Skeletal muscle satellite cell (primary cell): ENCODE results near the gene LPAR5.

Source experiments
- H3K27me3 ChIP-seq: 2 replicates; pipeline ENCODE4 v1.7.0; 2013; ENCODE audit warnings: low read length; ENCODE audit not compliant: control insufficient read depth, insufficient read depth
- H3K36me3 ChIP-seq: 2 replicates; pipeline ENCODE4 v1.7.0; 2013; ENCODE audit warnings: mild to moderate bottlenecking, control low read depth, low read length; ENCODE audit not compliant: insufficient read depth
- H3K4me1 ChIP-seq: 2 replicates; pipeline ENCODE4 v1.7.0; 2013; ENCODE audit warnings: low read length; ENCODE audit not compliant: control insufficient read depth, insufficient read depth
- H3K4me2 ChIP-seq: 2 replicates; pipeline ENCODE4 v1.7.0; 2013; ENCODE audit warnings: mild to moderate bottlenecking, low read length
- H3K4me3 ChIP-seq: 2 replicates; pipeline ENCODE4 v1.7.0; 2013; ENCODE audit warnings: low read length
- H3K9ac ChIP-seq: 2 replicates; pipeline ENCODE4 v1.7.0; 2013; ENCODE audit warnings: mild to moderate bottlenecking, low read depth, low read length, moderate library complexity
- H3K9me3 ChIP-seq: replicated peaks from 2 replicates; pipeline ENCODE4 v1.7.0; 2013; ENCODE audit warnings: mild to moderate bottlenecking, control low read depth, low read length

The LPAR5 gene

GRCh38 chr12:6652391-6652790, 16.6 kb upstream of the LPAR5 start:
- H3K36me3 ChIP-seq, result peaks cover 39% of the 10 kb centered on the region

GRCh38 chr12:6650832-6651231, 15.1 kb upstream of the LPAR5 start:
- no peaks in the 10 kb centered on the region for H3K4me1 ChIP-seq
- no peak overlapping the region for H3K9ac ChIP-seq
- no peak overlapping the region for H3K4me3 ChIP-seq
- H3K36me3 ChIP-seq, result peaks cover 32% of the 10 kb centered on the region
- no peaks in the 10 kb centered on the region for H3K9me3 ChIP-seq
- H3K27me3 ChIP-seq, result no peaks in the 10 kb centered on the region
- no peak overlapping the region for H3K4me2 ChIP-seq

More at GRCh38 chr12:6652391-6652790, 16.6 kb upstream of the LPAR5 start:
- Histone ChIP-seq H3K9ac (no peak overlapping the region), H3K4me2 (no peak overlapping the region), H3K4me3 (no peak overlapping the region), H3K27me3 (no peaks in the 10 kb centered on the region), H3K9me3 (no peaks in the 10 kb centered on the region), H3K4me1 (no peaks in the 10 kb centered on the region)

GRCh38 chr12:6647083-6647604, 11.4 kb upstream of the LPAR5 start, which contains the start of gene ACRBP:
ACRBP (minus strand) TSS chr12:6647432; CDS start chr12:6647366, 66 bp downstream.
- H3K27me3 ChIP-seq, result peaks cover 4% of the 10 kb centered on the region
- no peaks in the 10 kb centered on the region for H3K4me1 ChIP-seq
- peaks cover 9% of the 10 kb centered on the region for H3K9me3 ChIP-seq
- peak within 1 kb of the TSS; percentile 78 for H3K4me2 ChIP-seq
- peak within 1 kb of the TSS; percentile 54 for H3K4me3 ChIP-seq
- no peak within 1 kb of the TSS for H3K9ac ChIP-seq
- H3K36me3 ChIP-seq, result peaks cover 15% of the 10 kb centered on the region

GRCh38 chr12:6646276-6647082, 10.7 kb upstream of the LPAR5 start:
- Histone ChIP-seq H3K4me3 (peak overlapping the region; percentile 54), H3K4me1 (no peaks in the 10 kb centered on the region), H3K9ac (no peak overlapping the region)

GRCh38 chr12:6644903-6645302, 9.1 kb upstream of the LPAR5 start:
- peaks cover under 1% of the 10 kb centered on the region for H3K36me3 ChIP-seq
- no peaks in the 10 kb centered on the region for H3K4me1 ChIP-seq
- H3K4me2 ChIP-seq, result no peak overlapping the region
- peaks cover 9% of the 10 kb centered on the region for H3K9me3 ChIP-seq
- peaks cover 22% of the 10 kb centered on the region for H3K27me3 ChIP-seq
- H3K9ac ChIP-seq, result no peak overlapping the region
- no peak overlapping the region for H3K4me3 ChIP-seq

More at GRCh38 chr12:6646276-6647082, 10.7 kb upstream of the LPAR5 start:
- Histone ChIP-seq H3K4me2 (peak overlapping the region; percentile 78), H3K27me3 (peaks cover 10% of the 10 kb centered on the region), H3K36me3 (peaks cover 15% of the 10 kb centered on the region), H3K9me3 (peaks cover 9% of the 10 kb centered on the region)

- peaks cover 9% of the 10 kb centered on the region for H3K9me3 ChIP-seq
- no peaks in the 10 kb centered on the region for H3K36me3 ChIP-seq
- H3K9ac ChIP-seq, result no peak overlapping the region
- H3K4me2 ChIP-seq, result no peak overlapping the region
- H3K4me3 ChIP-seq, result no peak overlapping the region
- H3K27me3 ChIP-seq, result peaks cover 27% of the 10 kb centered on the region
- H3K4me1 ChIP-seq, result no peaks in the 10 kb centered on the region
Measured at GRCh38 chr12:6644257-6644596, 8.5 kb upstream of the LPAR5 start.

GRCh38 chr12:6643569-6644256, 8.0 kb upstream of the LPAR5 start:
- Histone ChIP-seq H3K36me3 (no peaks in the 10 kb centered on the region), H3K9me3 (peaks cover 9% of the 10 kb centered on the region), H3K9ac (no peak overlapping the region), H3K4me2 (no peak overlapping the region), H3K4me3 (no peak overlapping the region), H3K27me3 (peaks cover 27% of the 10 kb centered on the region), H3K4me1 (no peaks in the 10 kb centered on the region)

- Histone ChIP-seq H3K4me2 (no peak overlapping the region), H3K4me1 (peaks cover 2% of the 10 kb centered on the region), H3K27me3 (peaks cover 31% of the 10 kb centered on the region), H3K9me3 (peaks cover 9% of the 10 kb centered on the region), H3K4me3 (no peak overlapping the region), H3K9ac (no peak overlapping the region), H3K36me3 (no peaks in the 10 kb centered on the region)
Measured at GRCh38 chr12:6641131-6641530, 5.4 kb upstream of the LPAR5 start.

GRCh38 chr12:6640497-6640896, 4.7 kb upstream of the LPAR5 start:
- H3K36me3 ChIP-seq, result no peaks in the 10 kb centered on the region
- no peak overlapping the region for H3K4me2 ChIP-seq
- H3K9me3 ChIP-seq, result peaks cover 9% of the 10 kb centered on the region
- no peak overlapping the region for H3K9ac ChIP-seq
- H3K4me3 ChIP-seq, result no peak overlapping the region
- H3K4me1 ChIP-seq, result peaks cover 7% of the 10 kb centered on the region
- H3K27me3 ChIP-seq, result peaks cover 31% of the 10 kb centered on the region

GRCh38 chr12:6639151-6639801, 3.5 kb upstream of the LPAR5 start:
- Histone ChIP-seq H3K36me3 (no peaks in the 10 kb centered on the region), H3K4me1 (peaks cover 7% of the 10 kb centered on the region), H3K4me2 (no peak overlapping the region), H3K4me3 (no peak overlapping the region), H3K27me3 (peaks cover 31% of the 10 kb centered on the region), H3K9ac (no peak overlapping the region), H3K9me3 (peaks cover 3% of the 10 kb centered on the region)

GRCh38 chr12:6638305-6638704, 2.5 kb upstream of the LPAR5 start:
- Histone ChIP-seq H3K9ac (no peak overlapping the region), H3K4me1 (peaks cover 7% of the 10 kb centered on the region)

More at GRCh38 chr12:6638305-6638704, 2.5 kb upstream of the LPAR5 start:
- Histone ChIP-seq H3K9me3 (peaks cover 3% of the 10 kb centered on the region), H3K4me3 (no peak overlapping the region), H3K36me3 (no peaks in the 10 kb centered on the region), H3K4me2 (no peak overlapping the region), H3K27me3 (peaks cover 31% of the 10 kb centered on the region)
